ENCODE measurements around the gene UBE4B. TPM values are rescaled to one million over a fixed set of nuclear protein-coding genes. Genes with fewer than 3 reads are reported as not detected.

UBE4B gene
- total and polyA plus RNA-seq, 2 experiments from 2014 or later = 28.4 to 115 TPM

DNA sequence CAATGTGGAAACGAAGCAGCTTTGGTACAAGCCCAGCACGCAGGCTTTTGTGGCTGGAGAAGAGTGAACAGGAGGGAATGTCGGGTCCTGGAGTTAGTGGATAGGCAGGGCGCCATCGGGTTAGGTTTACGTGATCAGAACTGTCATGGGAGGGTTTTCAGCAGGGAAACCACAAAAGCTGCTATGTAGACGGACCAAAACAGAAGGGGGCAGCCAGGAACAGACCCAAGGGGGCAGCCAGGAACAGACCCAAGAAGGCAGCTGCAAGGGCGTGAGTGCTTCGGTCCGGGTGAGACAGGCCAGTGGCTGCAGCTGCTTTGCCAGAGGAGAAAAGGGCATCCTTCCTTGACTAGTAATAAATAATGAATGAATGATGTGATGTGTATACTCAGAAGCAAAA, 100.1 kb downstream of the UBE4B start (continued):
- TF ChIP-seq, protein P1, sequence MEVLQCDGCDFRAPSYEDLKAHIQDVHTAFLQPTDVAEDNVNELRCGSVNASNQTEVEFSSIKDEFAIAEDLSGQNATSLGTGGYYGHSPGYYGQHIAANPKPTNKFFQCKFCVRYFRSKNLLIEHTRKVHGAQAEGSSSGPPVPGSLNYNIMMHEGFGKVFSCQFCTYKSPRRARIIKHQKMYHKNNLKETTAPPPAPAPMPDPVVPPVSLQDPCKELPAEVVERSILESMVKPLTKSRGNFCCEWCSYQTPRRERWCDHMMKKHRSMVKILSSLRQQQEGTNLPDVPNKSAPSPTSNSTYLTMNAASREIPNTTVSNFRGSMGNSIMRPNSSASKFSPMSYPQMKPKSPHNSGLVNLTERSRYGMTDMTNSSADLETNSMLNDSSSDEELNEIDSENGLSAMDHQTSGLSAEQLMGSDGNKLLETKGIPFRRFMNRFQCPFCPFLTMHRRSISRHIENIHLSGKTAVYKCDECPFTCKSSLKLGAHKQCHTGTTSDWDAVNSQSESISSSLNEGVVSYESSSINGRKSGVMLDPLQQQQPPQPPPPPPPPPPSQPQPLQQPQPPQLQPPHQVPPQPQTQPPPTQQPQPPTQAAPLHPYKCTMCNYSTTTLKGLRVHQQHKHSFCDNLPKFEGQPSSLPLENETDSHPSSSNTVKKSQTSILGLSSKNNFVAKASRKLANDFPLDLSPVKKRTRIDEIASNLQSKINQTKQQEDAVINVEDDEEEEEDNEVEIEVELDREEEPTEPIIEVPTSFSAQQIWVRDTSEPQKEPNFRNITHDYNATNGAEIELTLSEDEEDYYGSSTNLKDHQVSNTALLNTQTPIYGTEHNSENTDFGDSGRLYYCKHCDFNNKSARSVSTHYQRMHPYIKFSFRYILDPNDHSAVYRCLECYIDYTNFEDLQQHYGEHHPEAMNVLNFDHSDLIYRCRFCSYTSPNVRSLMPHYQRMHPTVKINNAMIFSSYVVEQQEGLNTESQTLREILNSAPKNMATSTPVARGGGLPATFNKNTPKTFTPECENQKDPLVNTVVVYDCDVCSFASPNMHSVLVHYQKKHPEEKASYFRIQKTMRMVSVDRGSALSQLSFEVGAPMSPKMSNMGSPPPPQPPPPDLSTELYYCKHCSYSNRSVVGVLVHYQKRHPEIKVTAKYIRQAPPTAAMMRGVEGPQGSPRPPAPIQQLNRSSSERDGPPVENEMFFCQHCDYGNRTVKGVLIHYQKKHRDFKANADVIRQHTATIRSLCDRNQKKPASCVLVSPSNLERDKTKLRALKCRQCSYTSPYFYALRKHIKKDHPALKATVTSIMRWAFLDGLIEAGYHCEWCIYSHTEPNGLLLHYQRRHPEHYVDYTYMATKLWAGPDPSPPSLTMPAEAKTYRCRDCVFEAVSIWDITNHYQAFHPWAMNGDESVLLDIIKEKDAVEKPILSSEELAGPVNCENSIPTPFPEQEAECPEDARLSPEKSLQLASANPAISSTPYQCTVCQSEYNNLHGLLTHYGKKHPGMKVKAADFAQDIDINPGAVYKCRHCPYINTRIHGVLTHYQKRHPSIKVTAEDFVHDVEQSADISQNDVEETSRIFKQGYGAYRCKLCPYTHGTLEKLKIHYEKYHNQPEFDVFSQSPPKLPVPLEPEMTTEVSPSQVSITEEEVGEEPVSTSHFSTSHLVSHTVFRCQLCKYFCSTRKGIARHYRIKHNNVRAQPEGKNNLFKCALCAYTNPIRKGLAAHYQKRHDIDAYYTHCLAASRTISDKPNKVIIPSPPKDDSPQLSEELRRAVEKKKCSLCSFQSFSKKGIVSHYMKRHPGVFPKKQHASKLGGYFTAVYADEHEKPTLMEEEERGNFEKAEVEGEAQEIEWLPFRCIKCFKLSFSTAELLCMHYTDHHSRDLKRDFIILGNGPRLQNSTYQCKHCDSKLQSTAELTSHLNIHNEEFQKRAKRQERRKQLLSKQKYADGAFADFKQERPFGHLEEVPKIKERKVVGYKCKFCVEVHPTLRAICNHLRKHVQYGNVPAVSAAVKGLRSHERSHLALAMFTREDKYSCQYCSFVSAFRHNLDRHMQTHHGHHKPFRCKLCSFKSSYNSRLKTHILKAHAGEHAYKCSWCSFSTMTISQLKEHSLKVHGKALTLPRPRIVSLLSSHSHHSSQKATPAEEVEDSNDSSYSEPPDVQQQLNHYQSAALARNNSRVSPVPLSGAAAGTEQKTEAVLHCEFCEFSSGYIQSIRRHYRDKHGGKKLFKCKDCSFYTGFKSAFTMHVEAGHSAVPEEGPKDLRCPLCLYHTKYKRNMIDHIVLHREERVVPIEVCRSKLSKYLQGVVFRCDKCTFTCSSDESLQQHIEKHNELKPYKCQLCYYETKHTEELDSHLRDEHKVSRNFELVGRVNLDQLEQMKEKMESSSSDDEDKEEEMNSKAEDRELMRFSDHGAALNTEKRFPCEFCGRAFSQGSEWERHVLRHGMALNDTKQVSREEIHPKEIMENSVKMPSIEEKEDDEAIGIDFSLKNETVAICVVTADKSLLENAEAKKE (CRISPR knock-in tag; IDR thresholded peaks at IDR 0.05) = no peak
- TF ChIP-seq ZNF114 (CRISPR knock-in tag; IDR thresholded peaks at IDR 0.05) = no peak

DNA sequence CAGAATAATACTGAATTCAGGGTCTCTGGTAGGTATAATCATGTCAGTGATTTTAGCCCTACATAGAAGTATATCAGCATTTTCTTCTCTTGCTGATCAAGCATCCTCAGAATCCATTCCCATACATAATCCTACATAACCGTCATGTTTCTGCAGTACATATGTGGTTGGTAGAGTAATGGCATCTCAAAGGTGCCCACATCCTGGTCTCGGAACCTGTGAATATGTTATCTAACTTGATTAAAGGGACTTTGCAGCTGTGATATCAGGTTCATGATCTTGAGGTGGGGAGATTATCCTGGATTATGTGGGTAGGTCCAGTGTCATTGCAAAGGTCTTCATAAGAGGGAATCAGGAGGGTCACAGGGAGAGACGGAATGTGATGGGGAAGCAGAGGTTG, 108.2 kb downstream of the UBE4B start:
- Mint-ChIP-seq H3K36me3 (ENCODE audit: low read depth) (peaks cover 14% of the 10 kb centered on the region), H3K4me1 (no peaks in the 10 kb centered on the region), H3K27me3 (ENCODE audit: insufficient read depth, low read depth, poor library complexity) (peaks cover 1% of the 10 kb centered on the region), H3K4me3 (no peak overlapping the region), H3K9me3 (no peaks in the 10 kb centered on the region), H3K27ac (no peak overlapping the region)
- DNase-seq (ENCODE audit: low spot score) = no peak
- no peaks in the 10 kb centered on the region for H3K27me3 ChIP-seq (ENCODE audit: insufficient read depth)
- H2AFZ ChIP-seq = no peak overlapping the region
- H3K9me2 ChIP-seq (ENCODE audit: insufficient read depth) = no peaks in the 10 kb centered on the region
- no peak overlapping the region for H3K4me2 ChIP-seq
- no peaks in the 10 kb centered on the region for H3K79me2 ChIP-seq (replicated peaks; ENCODE audit: insufficient read depth)
- no peaks in the 10 kb centered on the region for H3K4me1 ChIP-seq (ENCODE audit: insufficient read depth)
- no peaks in the 10 kb centered on the region for H4K20me1 ChIP-seq (replicated peaks; ENCODE audit: insufficient read depth)
- H3K4me3 ChIP-seq = no peak overlapping the region
- no peaks in the 10 kb centered on the region for H3F3A ChIP-seq (replicated peaks; ENCODE audit: low read depth)
- ATAC-seq = no peak
- no peak overlapping the region for H3K27ac ChIP-seq (ENCODE audit: low read depth)
- H3K36me3 ChIP-seq (ENCODE audit: insufficient read depth) = peaks cover 14% of the 10 kb centered on the region; the same call in 1 of the 2 replicates
- TF ChIP-seq STAT1 (IDR thresholded peaks at IDR 0.05; ENCODE audit: unreplicated experiment) (no peak), EZH2phosphoT487 (IDR thresholded peaks at IDR 0.05; ENCODE audit: unreplicated experiment) (no peak), JUNB (IDR thresholded peaks at IDR 0.05; ENCODE audit: unreplicated experiment) (no peak), EZH2 (IDR thresholded peaks at IDR 0.05; ENCODE audit: low read depth, unreplicated experiment) (no peak)
- TF ChIP-seq, protein P1 (CRISPR knock-in tag; IDR thresholded peaks at IDR 0.05) = no peak
- TF ChIP-seq, protein P2, sequence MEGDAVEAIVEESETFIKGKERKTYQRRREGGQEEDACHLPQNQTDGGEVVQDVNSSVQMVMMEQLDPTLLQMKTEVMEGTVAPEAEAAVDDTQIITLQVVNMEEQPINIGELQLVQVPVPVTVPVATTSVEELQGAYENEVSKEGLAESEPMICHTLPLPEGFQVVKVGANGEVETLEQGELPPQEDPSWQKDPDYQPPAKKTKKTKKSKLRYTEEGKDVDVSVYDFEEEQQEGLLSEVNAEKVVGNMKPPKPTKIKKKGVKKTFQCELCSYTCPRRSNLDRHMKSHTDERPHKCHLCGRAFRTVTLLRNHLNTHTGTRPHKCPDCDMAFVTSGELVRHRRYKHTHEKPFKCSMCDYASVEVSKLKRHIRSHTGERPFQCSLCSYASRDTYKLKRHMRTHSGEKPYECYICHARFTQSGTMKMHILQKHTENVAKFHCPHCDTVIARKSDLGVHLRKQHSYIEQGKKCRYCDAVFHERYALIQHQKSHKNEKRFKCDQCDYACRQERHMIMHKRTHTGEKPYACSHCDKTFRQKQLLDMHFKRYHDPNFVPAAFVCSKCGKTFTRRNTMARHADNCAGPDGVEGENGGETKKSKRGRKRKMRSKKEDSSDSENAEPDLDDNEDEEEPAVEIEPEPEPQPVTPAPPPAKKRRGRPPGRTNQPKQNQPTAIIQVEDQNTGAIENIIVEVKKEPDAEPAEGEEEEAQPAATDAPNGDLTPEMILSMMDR (conservative IDR thresholded peaks at IDR 0.05; ENCODE audit: low read depth in 2 of 2) = no peak

All from GM23338 (cell line).